GM18505 (cell line): ENCODE measurements around the gene PMM2.

ENCODE experiments used
- ATAC-seq: cut with Tn5 transposase; IDR thresholded peaks from one replicate; pipeline ENCODE4 v1.9.1; 2021; ENCODE audit not compliant: unreplicated experiment
- POLR2A ChIP-seq: IDR thresholded peaks from 4 replicates; pipeline ENCODE4 v1.6.1; 2011; ENCODE audit warnings: borderline replicate concordance; ENCODE audit not compliant: insufficient read depth, insufficient read length; ENCODE audit errors: extremely low read depth

PMM2 gene

GRCh38 chr16:8892101-8892575, 94.5 kb downstream of the PMM2 start:
- peak; percentile 23 for ATAC-seq
- TF ChIP-seq POLR2A = no peak

- TF ChIP-seq POLR2A = no peak
- no peak for ATAC-seq
These were observed 95.8 kb downstream of the PMM2 start for GRCh38 chr16:8893426-8893825.

- TF ChIP-seq POLR2A = peak; percentile 8
- ATAC-seq = no peak
These were observed 96.5 kb downstream of the PMM2 start for GRCh38 chr16:8893976-8894690.

- no peak for ATAC-seq
- no peak for TF ChIP-seq POLR2A
These were observed 97.2 kb downstream of the PMM2 start for GRCh38 chr16:8894736-8895334.

GRCh38 chr16:8898660-8899318, 101.2 kb downstream of the PMM2 start:
- no peak for TF ChIP-seq POLR2A
- ATAC-seq = no peak
